HTERT RPE-1 (cell line): Measurements from ENCODE around the gene GPR132.

Experiments used
- in situ Hi-C: fragments of 300-500 bp; cut with MboI; formaldehyde crosslinking; loops from 4 replicates; pipeline ENCODE4 v1.14.3; 2020; ENCODE audit warnings: low sequenced_read_pairs

The GPR132 gene

GRCh38 chr14:105063056-105063455 is 2.2 kb downstream of the GPR132 start:
- in situ Hi-C loops, result no loop called here

GRCh38 chr14:105062048-105062433 is 3.2 kb downstream of the GPR132 start:
- in situ Hi-C loops, result no loop called here

GRCh38 chr14:105061428-105062047 is 3.7 kb downstream of the GPR132 start:
- in situ Hi-C loops, result no loop called here

- in situ Hi-C loops, result no loop called here
These were observed 4.3 kb downstream of the GPR132 start for GRCh38 chr14:105060751-105061427.

GRCh38 chr14:105059925-105060565 is 5.2 kb downstream of the GPR132 start:
- in situ Hi-C loops, result no loop called here

- in situ Hi-C loops, result no loop called here
These were observed 6.0 kb downstream of the GPR132 start for GRCh38 chr14:105059035-105059924.

GRCh38 chr14:105058521-105059034 is 6.7 kb downstream of the GPR132 start:
- in situ Hi-C loops, result no loop called here

- in situ Hi-C loops, result no loop called here
These were observed 8.9 kb downstream of the GPR132 start for GRCh38 chr14:105056303-105056831.

- in situ Hi-C loops, result no loop called here
These were observed 9.4 kb downstream of the GPR132 start for GRCh38 chr14:105055736-105056302.

GRCh38 chr14:105055334-105055733 is 9.9 kb downstream of the GPR132 start:
- in situ Hi-C loops, result no loop called here

- in situ Hi-C loops, result no loop called here
These were observed 11.2 kb downstream of the GPR132 start for GRCh38 chr14:105053996-105054395.

- in situ Hi-C loops, result no loop called here
These were observed 11.8 kb downstream of the GPR132 start for GRCh38 chr14:105053421-105053820.

- in situ Hi-C loops, result no loop called here
These were observed 13.1 kb downstream of the GPR132 start for GRCh38 chr14:105052110-105052458.

GRCh38 chr14:105051182-105052109 is 13.8 kb downstream of the GPR132 start:
- in situ Hi-C loops, result no loop called here

- in situ Hi-C loops, result no loop called here
These were observed 14.7 kb downstream of the GPR132 start for GRCh38 chr14:105050551-105050897.

GRCh38 chr14:105049753-105050550 is 15.3 kb downstream of the GPR132 start:
- in situ Hi-C loops, result no loop called here

- in situ Hi-C loops, result no loop called here
These were observed 17.8 kb downstream of the GPR132 start for GRCh38 chr14:105047283-105048016.

- in situ Hi-C loops, result no loop called here
These were observed 18.3 kb downstream of the GPR132 start for GRCh38 chr14:105046891-105047282.
